ENCODE results near the gene FAM209B. TPM values are rescaled to one million over a fixed set of nuclear protein-coding genes. Genes with fewer than 3 reads are reported as not detected.
"Not testable (repeated sequence)": the region's sequence is repeated elsewhere in the genome, so short reads cannot be mapped to it uniquely, and the experiment has no call there.

The FAM209B gene
- not detected in 2 replicates for total RNA-seq

- DNase-seq (ENCODE audit: low read depth); H3K4me3 ChIP-seq (ENCODE audit: low read depth, low read length): not testable (repeated sequence)
Measured at GRCh38 chr20:56532946-56533345, at the start of gene FAM209B. FAM209B (plus strand) TSS chr20:56533246; CDS start chr20:56533342, 96 bp downstream.

- no peak overlapping the region for H3K4me3 ChIP-seq (ENCODE audit: low read depth, low read length)
- no peak for DNase-seq (ENCODE audit: low read depth)
- no peak for TF ChIP-seq CTCF (conservative IDR thresholded peaks at IDR 0.05; ENCODE audit: low read depth, low read length)
Measured at GRCh38 chr20:56483970-56484369, 49.1 kb upstream of the FAM209B start.

- no peak overlapping the region for H3K4me3 ChIP-seq (ENCODE audit: low read depth, low read length)
- no peak for TF ChIP-seq CTCF (conservative IDR thresholded peaks at IDR 0.05; ENCODE audit: low read depth, low read length)
- no peak for DNase-seq (ENCODE audit: low read depth)
Measured at GRCh38 chr20:56487216-56487615, 45.8 kb upstream of the FAM209B start.

GRCh38 chr20:56488566-56488965 is 44.5 kb upstream of the FAM209B start:
- TF ChIP-seq CTCF (conservative IDR thresholded peaks at IDR 0.05; ENCODE audit: low read depth, low read length): no peak
- no peak for DNase-seq (ENCODE audit: low read depth)

GRCh38 chr20:56501116-56501515 is 31.9 kb upstream of the FAM209B start:
- no peak overlapping the region for H3K4me3 ChIP-seq (ENCODE audit: low read depth, low read length)
- no peak for TF ChIP-seq CTCF (conservative IDR thresholded peaks at IDR 0.05; ENCODE audit: low read depth, low read length)
- DNase-seq (ENCODE audit: low read depth): no peak

More at GRCh38 chr20:56488566-56488965, 44.5 kb upstream of the FAM209B start:
- H3K4me3 ChIP-seq (ENCODE audit: low read depth, low read length): no peak overlapping the region

GRCh38 chr20:56503916-56504315 is 29.1 kb upstream of the FAM209B start:
- H3K4me3 ChIP-seq (ENCODE audit: low read depth, low read length): no peak overlapping the region
- no peak for TF ChIP-seq CTCF (conservative IDR thresholded peaks at IDR 0.05; ENCODE audit: low read depth, low read length)
- DNase-seq (ENCODE audit: low read depth): no peak

- peak; percentile 58 for TF ChIP-seq CTCF (conservative IDR thresholded peaks at IDR 0.05; ENCODE audit: low read depth, low read length)
- no peak overlapping the region for H3K4me3 ChIP-seq (ENCODE audit: low read depth, low read length)
- no peak for DNase-seq (ENCODE audit: low read depth)
Measured at GRCh38 chr20:56504373-56505005, 28.6 kb upstream of the FAM209B start.
